WTC11 (cell line): Measurements from ENCODE around the gene DDX11. TPM values are rescaled to one million over a fixed set of nuclear protein-coding genes. Genes with fewer than 3 reads are reported as not detected.

Source experiments
- total RNA-seq: library from RNA; stranded (reverse); gene quantifications from 3 replicates; pipeline ENCODE4 v1.2.3, GENCODE V29; 2021

Gene DDX11
- total RNA-seq, 1 experiment from 2014 or later, result 219 TPM

Other genes starting within 250 kb of the DDX11 start
- 4.6 to 6.1 TPM (median 5.3 TPM) in 3 replicates for gene TSPAN11, start 147.1 kb upstream of the DDX11 start, total RNA-seq